ENCODE results near the gene SPATS2.
A peak's percentile ranks its signal among the peaks of the same experiment; 100 is the strongest.

Gene SPATS2

GRCh38 chr12:49336645-49337584, 30.3 kb upstream of the SPATS2 start, which contains the start of gene C1QL4:
C1QL4 (minus strand) TSS chr12:49337188; CDS start chr12:49336477, 711 bp downstream.
- DNase-seq: peak; percentile 75

- DNase-seq: no peak
Measured at GRCh38 chr12:49338830-49339463, 28.3 kb upstream of the SPATS2 start.

- no peak for DNase-seq
Measured at GRCh38 chr12:49339464-49339861, 27.8 kb upstream of the SPATS2 start.

- no peak for DNase-seq
Measured at GRCh38 chr12:49340095-49340870, 27.0 kb upstream of the SPATS2 start.

- no peak for DNase-seq
Measured at GRCh38 chr12:49340971-49341776, 26.1 kb upstream of the SPATS2 start.

GRCh38 chr12:49341777-49342065, 25.5 kb upstream of the SPATS2 start:
- no peak for DNase-seq

- DNase-seq: peak; percentile 39
Measured at GRCh38 chr12:49342066-49342913, 25.0 kb upstream of the SPATS2 start.

GRCh38 chr12:49342914-49343731, 24.1 kb upstream of the SPATS2 start:
- DNase-seq: no peak

GRCh38 chr12:49344486-49345050, 22.7 kb upstream of the SPATS2 start:
- no peak for DNase-seq

- DNase-seq: peak; percentile 29
Measured at GRCh38 chr12:49345051-49345824, 22.0 kb upstream of the SPATS2 start.

GRCh38 chr12:49345825-49346658, 21.2 kb upstream of the SPATS2 start:
- no peak for DNase-seq

- DNase-seq: no peak
Measured at GRCh38 chr12:49346659-49347310, 20.5 kb upstream of the SPATS2 start, which contains the start of gene DNAJC22. DNAJC22 (plus strand) TSS chr12:49346888; CDS start chr12:49348873, 1,985 bp downstream.

- DNase-seq: peak; percentile 51
Measured at GRCh38 chr12:49347311-49348193, 19.7 kb upstream of the SPATS2 start.

GRCh38 chr12:49348781-49349180, 18.5 kb upstream of the SPATS2 start:
- DNase-seq: no peak

- no peak for DNase-seq
Measured at GRCh38 chr12:49349266-49349665, 18.0 kb upstream of the SPATS2 start.

- DNase-seq: no peak
Measured at GRCh38 chr12:49352351-49352750, 14.9 kb upstream of the SPATS2 start.

GRCh38 chr12:49355913-49356312, 11.3 kb upstream of the SPATS2 start:
- DNase-seq: no peak
